Neural cell (in vitro differentiated cells): ENCODE results near the gene CELSR1.

Experiments
- EP300 ChIP-seq: fragments of 450-650 bp; conservative IDR thresholded peaks from 2 replicates; pipeline ENCODE4 v1.6.1; 2014; ENCODE audit warnings: antibody characterized with exemption, mild to moderate bottlenecking, moderate library complexity; ENCODE audit not compliant: poor library complexity, severe bottlenecking
- TF ChIP-seq, protein P1 (sequence below): fragments of 450-650 bp; IDR thresholded peaks from 2 replicates; pipeline ENCODE4 v1.5.1; 2014; ENCODE audit warnings: antibody characterized with exemption, mild to moderate bottlenecking, moderate library complexity; ENCODE audit not compliant: poor library complexity, severe bottlenecking

DNA sequence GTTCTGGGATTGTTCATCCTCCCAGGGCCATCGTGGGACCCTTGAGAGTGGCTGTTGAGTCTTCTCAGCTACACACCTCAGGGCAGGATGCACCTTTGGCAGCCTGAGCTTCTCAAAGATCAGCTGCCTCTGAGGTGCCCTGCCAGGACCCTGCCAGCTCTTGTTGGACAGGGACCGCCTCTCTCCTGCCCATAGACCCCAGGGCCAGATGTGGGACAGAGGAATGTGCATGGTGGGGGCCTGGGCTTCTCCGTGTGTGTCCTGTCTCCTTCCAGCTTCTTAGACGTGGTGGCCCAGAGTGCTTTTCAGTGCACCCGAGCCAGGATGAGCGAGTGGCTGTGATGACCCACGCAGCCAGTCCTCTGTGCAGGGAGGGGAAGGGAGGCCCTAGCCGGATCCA, 207.8 kb downstream of the CELSR1 start:
- no peak for TF ChIP-seq EP300
- TF ChIP-seq, protein P1, sequence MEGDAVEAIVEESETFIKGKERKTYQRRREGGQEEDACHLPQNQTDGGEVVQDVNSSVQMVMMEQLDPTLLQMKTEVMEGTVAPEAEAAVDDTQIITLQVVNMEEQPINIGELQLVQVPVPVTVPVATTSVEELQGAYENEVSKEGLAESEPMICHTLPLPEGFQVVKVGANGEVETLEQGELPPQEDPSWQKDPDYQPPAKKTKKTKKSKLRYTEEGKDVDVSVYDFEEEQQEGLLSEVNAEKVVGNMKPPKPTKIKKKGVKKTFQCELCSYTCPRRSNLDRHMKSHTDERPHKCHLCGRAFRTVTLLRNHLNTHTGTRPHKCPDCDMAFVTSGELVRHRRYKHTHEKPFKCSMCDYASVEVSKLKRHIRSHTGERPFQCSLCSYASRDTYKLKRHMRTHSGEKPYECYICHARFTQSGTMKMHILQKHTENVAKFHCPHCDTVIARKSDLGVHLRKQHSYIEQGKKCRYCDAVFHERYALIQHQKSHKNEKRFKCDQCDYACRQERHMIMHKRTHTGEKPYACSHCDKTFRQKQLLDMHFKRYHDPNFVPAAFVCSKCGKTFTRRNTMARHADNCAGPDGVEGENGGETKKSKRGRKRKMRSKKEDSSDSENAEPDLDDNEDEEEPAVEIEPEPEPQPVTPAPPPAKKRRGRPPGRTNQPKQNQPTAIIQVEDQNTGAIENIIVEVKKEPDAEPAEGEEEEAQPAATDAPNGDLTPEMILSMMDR = no peak
